HG03064 (cell line): Measurements from ENCODE around the gene FXYD5.
"Not testable (repeated sequence)": the region's sequence is repeated elsewhere in the genome, so short reads cannot be mapped to it uniquely, and the experiment has no call there.

Experiments
- ATAC-seq: cut with Tn5 transposase; IDR thresholded peaks from one replicate; pipeline ENCODE4 v1.9.1; 2021; ENCODE audit warnings: low read depth; ENCODE audit not compliant: unreplicated experiment

FXYD5 gene

GRCh38 chr19:35136977-35137702, 17.4 kb upstream of the FXYD5 start:
- no peak for ATAC-seq

DNA sequence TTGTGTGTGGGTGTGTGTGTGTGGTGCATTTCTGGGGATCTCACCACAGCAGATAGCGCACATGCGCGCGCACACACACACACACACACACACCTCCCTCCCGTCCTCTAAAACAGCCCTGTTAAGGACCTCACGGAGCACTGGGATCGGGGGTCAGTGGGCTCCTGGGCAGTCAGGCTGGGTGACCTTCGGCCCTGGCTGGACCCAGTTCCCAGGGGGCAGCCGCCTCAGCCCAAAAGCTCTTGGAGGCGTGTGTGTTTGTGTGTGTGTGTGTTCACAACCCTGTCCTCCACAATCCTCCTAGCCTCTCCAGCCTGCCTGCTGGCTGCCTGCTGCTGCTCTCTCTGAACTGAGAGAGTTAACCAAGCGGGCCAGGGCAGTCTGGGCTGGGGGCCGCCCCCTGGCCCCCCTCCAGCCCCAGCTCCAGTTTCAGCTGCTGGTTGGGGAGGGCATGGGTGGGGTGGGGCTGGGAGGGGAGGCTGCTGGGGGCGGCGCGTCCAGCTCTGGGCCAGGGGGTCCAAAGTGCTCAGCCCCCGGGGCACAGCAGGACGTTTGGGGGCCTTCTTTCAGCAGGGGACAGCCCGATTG, 16.1 kb upstream of the FXYD5 start, which contains the start of gene FXYD1:
TSS of gene FXYD1 (plus strand) at position 520 of the 588 bp plus-strand sequence. CDS start 1,256 bp downstream, outside the sequence.
- ATAC-seq = no peak

GRCh38 chr19:35140207-35140961, 14.2 kb upstream of the FXYD5 start:
- ATAC-seq = no peak

DNA sequence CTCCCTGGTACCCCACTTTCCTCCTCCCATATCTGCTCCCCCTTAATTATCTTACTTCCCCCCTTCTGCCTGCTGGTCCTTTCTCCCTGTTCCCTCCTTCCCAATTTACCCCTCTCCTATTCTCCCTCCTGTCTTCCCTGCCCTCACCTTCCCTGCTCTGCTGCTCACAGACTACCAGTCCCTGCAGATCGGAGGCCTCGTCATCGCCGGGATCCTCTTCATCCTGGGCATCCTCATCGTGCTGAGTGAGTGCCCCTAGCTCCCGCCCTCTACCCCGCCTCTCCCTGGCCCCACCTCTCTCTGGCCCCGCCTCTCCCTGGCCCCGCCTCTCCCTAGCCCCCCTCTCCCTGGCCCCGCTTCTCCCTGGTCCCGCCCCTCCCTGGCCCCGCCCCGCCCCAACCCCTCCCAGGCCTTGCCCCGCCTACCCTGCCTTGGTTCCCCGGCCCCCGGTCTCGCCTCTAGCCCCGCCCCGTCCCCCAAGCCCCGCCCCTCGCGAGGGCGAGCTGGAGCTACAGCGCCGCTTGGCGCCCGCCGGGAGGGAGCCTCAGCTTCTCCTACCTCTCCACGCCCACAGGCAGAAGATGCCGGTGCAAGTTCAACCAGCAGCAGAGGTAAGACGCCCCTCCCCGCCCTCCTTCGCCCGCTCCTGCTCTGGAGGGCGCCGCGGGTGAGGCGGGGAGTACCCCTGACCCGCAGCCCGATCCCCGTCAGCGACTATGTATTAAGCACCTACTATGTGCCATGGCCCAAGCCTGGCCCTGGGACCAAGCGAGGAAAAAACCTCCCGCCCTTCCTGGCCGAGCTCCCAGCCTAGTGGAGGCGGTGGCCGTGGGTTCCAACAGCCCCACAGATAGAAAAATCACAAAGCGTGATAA, 13.3 kb upstream of the FXYD5 start:
- no peak for ATAC-seq

DNA sequence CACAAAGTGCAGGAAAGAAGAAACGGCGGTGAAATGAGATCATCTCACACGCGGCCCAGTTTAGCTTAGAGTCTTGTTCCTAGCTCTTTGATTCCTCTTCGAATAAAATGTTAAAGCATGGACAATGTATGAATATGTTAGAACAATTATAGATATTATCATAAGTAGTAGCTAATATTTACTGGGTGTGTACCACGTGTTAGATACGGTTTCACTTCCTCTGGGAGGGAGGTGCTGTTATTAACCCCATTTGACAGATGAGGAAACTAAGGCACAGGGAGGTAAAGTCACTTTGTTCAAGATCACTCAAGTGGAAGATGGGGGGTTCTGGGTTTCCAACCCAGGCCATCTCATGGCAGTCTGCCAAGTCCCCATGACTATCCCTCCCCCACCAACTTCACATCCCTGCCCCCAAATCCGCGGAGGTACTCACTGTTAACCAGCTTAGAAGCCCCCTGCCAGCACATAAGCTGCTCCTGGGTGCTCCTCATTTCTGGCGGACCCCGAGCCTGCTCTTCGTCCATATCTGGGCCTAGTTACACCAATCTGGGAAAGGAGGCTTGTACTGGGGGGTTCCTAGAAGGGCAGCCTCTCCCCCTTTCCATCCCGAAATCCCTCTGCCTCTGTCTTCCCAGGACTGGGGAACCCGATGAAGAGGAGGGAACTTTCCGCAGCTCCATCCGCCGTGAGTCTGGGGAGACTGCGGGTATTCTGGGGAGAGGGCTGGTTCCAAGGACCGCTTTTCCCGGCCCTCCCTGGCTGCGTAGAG, 12.5 kb upstream of the FXYD5 start:
- no peak for ATAC-seq

- no peak for ATAC-seq
These were observed 11.8 kb upstream of the FXYD5 start for GRCh38 chr19:35142606-35143230.

DNA sequence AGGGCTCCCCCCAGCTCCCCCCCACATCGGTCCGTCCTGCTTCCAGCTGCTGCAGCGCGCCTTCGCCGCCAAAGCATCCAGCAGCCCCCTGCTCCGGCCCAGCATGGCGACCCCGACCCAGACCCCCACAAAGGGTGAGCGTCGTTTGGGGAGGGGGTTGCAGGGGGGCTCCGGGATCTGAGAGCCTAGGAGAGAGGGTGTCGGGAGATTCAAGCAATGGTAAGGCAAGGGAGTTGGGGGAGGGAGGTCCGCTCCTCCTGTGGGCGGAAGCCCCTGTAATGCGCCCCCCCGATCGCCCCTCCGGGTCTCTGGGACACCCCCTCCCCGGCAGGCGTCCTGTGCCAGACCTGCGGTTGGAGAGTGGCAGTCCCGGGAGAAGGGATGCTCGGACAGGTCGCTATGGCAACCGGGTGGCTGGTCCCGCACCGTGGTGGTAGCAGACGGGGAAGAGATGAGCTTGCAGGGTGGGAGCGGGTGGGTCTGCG, 11.3 kb upstream of the FXYD5 start, which contains the start of gene FXYD7:
TSS of gene FXYD7 (plus strand) at position 25 of the 485 bp plus-strand sequence. CDS start at position 104, 79 bp downstream.
- ATAC-seq = no peak

- no peak for ATAC-seq
These were observed 10.7 kb upstream of the FXYD5 start for GRCh38 chr19:35143818-35144217.

- ATAC-seq = no peak
These were observed 10.3 kb upstream of the FXYD5 start for GRCh38 chr19:35144259-35144599.

DNA sequence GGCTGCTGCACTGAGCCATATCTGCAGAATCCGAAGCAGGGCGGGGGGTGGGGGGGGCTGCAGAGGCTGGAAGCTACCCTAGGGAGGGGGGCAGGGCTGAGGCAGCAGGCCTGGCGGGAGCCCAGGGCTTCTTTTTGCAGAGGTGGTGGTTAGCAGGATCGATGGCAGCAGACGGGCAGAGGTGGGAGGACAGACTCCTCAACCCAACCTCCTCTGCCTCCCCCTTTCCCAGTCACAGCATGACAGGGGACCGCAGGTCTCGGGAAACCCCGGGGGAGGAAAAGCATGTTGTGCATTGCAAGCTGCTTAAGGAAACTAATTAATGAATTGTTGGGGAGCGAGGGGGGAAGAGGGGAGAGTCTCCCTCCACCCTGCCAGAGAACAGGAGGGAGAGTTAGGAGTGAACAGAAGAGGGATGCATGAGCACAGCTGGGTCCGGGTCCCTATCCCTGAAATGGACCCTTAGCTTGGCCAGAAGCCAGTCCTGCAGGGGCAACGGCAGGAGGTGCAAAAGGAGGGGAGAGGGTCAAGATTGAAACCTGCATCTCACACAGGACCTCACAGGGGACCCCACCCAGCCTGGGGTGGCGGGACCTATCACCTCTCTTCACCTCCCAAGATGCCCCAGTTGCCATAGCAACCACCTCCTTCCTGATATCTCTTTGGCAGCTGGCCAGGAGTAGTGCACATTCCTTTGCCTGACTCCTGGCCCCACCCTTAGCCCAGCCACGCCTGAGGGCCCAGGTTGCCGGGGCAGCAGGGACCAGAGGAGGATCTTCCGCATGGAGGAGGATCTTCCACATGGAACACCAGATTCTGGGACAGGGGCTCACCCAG, 9.7 kb upstream of the FXYD5 start:
- ATAC-seq = no peak

GRCh38 chr19:35146746-35147459, 7.6 kb upstream of the FXYD5 start:
- no peak for ATAC-seq

DNA sequence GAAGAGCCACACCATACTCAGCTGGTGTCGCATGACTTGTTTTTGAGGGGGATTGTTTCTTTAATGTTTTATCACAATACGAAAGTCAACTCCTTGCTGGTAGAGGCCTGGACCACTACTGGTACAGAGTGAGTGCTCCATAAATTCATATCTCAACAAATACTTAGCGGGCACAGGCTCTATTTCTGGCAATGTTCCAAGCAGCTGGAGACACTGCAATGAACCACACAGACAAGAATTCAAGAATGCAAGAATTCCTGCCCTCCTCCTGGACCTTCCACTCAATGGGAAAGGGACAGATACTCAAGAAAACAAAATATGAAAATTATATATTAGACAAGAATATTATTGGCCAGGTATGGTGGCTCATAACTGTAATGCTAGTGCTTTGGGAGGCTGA, 5.1 kb upstream of the FXYD5 start:
- no peak for ATAC-seq

- ATAC-seq = no peak
These were observed 4.1 kb upstream of the FXYD5 start for GRCh38 chr19:35150445-35150844.

DNA sequence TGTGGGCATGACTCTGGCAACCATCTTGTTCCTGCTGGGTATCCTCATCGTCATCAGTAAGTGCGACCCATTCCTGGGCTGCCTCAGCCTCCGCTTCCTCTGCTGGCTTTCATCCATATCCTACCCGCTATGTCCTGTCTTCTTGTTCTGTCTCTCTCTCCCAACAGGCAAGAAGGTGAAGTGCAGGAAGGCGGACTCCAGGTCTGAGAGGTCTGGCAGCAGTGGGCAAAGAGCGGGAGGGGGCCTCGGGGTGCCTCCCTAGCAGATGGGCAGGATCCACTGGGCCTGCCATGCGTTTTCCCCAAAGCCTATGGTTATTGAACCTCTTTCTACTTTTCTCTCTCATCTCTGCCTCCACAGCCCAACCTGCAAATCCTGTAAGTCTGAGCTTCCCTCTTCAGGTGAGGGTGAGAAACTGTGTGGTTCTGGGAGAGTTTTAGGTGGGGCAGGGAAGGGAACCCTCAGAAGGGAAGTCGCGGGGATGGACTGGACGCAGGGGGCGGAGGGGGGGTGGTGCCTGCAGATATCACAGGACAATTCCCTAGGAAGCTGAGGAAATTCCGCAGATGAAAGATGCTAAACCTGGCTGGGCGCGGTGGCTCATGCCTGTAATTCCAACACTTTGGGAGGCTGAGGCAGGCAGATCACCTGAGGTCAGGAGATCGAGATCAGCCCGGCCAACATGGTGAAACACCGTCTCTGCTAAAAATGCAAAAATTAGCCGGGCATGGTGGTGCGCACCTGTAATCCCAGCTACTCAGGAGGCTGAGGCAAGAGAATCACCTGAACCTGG, 3.1 kb upstream of the FXYD5 start:
- no peak for ATAC-seq

GRCh38 chr19:35153129-35153522, 1.4 kb upstream of the FXYD5 start:
- ATAC-seq = not testable (repeated sequence)

DNA sequence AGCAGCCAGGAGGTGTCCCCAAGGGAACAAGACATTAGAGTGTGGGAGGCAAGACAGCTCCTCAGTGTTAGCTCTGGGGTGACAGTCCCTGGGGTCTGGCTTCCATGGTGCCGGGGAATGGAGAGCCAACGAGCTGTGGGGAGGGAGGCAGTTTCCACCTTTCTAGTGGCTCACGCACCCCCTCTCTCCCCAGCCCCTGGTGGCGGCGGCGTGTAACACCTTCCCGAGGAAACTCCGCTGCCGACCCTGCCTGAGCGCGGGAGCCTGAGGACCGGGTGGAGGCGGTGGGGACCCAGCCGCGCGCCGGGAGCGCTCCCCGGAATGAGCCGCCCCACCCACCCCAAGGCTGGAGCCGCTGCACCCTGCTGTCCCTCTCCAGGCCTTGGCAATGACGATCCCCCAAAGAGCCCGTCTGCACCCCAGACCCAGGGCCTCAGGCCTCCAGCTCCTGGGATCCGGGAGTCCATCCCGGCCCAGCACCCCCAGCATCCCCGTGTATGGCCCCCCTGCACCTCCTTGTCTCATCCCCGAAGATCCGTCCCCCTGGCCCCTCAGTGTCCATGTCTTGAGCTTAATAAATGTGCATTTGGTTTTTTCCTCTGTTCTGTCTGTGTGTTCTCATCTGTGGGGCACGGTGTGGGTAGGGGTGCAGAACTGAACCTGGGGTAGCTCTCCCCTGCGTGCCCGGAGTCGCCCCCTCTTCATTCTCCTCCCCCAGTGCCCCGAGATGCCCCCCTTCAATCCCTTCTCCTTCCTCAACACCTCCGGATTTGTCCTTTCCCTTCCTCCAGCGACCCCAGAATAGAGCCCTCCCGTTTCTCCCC, 622 bp upstream of the FXYD5 start:
- ATAC-seq = no peak
